Duodenal mucosa (tissue), 2 donors: ENCODE results near the gene PHAF1.

ENCODE experiments used
- H3K27ac ChIP-seq: one replicate; pipeline ENCODE4 v1.7.0; 2013; ENCODE audit warnings: low read depth, low read length
- H3K27me3 ChIP-seq, 2 donors: one replicate each; pipeline ENCODE4 v1.7.0; 2013; ENCODE audit warnings: low read length in 2 of 2, control low read depth in 1 of 2; ENCODE audit not compliant: insufficient read depth in 2 of 2, control insufficient read depth in 1 of 2
- H3K36me3 ChIP-seq, 2 donors: one replicate each; pipeline ENCODE4 v1.7.0; 2013; ENCODE audit warnings: low read length in 2 of 2, control low read depth in 1 of 2; ENCODE audit not compliant: insufficient read depth in 2 of 2, control insufficient read depth in 1 of 2
- H3K4me1 ChIP-seq, 2 donors: one replicate each; pipeline ENCODE4 v1.7.0; 2013; ENCODE audit warnings: low read length in 2 of 2, control low read depth in 1 of 2; ENCODE audit not compliant: insufficient read depth in 2 of 2, control insufficient read depth in 1 of 2
- H3K4me3 ChIP-seq, 2 donors: one replicate each; pipeline ENCODE4 v1.7.0; 2013; ENCODE audit warnings: low read length in 2 of 2, low read depth in 1 of 2
- H3K9ac ChIP-seq, 2 donors: one replicate each; pipeline ENCODE4 v1.7.0; 2013; ENCODE audit warnings: low read length in 2 of 2, low read depth in 1 of 2
- H3K9me3 ChIP-seq, 2 donors: one replicate each; pipeline ENCODE4 v1.7.0; 2013; ENCODE audit warnings: low read length in 2 of 2, control low read depth in 1 of 2; ENCODE audit not compliant: control insufficient read depth in 1 of 2

Gene PHAF1

GRCh38 chr16:67162506-67163163, 52.9 kb downstream of the PHAF1 start:
- peaks cover 35 to 45% of the 10 kb centered on the region in 2 donors for H3K27me3 ChIP-seq
- H3K9ac ChIP-seq: peak overlapping the region in 1 of 2 donors; percentile 19
- H3K36me3 ChIP-seq: no peaks in the 10 kb centered on the region
- peaks cover 46 to 59% of the 10 kb centered on the region in 2 donors for H3K4me1 ChIP-seq
- H3K9me3 ChIP-seq: no peaks in the 10 kb centered on the region
- no peak overlapping the region for H3K27ac ChIP-seq
- H3K4me3 ChIP-seq: peak overlapping the region in 1 of 2 donors; percentile 65

GRCh38 chr16:67163164-67163998, 53.6 kb downstream of the PHAF1 start:
- Histone ChIP-seq H3K27me3 (peaks cover 35 to 45% of the 10 kb centered on the region in 2 donors), H3K9me3 (no peaks in the 10 kb centered on the region), H3K4me1 (peaks cover 39 to 52% of the 10 kb centered on the region in 2 donors), H3K36me3 (no peaks in the 10 kb centered on the region), H3K4me3 (peak overlapping the region; percentile 61 to 65), H3K9ac (no peak overlapping the region), H3K27ac (no peak overlapping the region)

- Histone ChIP-seq H3K36me3 (no peaks in the 10 kb centered on the region), H3K9me3 (no peaks in the 10 kb centered on the region), H3K27me3 (peaks cover 40 to 47% of the 10 kb centered on the region in 2 donors), H3K9ac (no peak overlapping the region), H3K27ac (no peak overlapping the region), H3K4me3 (peak overlapping the region; percentile 61 to 65), H3K4me1 (peaks cover 32 to 45% of the 10 kb centered on the region in 2 donors)
Observed at GRCh38 chr16:67163999-67164558, 54.3 kb downstream of the PHAF1 start.

GRCh38 chr16:67164599-67165061, 54.9 kb downstream of the PHAF1 start, which contains the start of gene HSF4:
Gene HSF4, plus strand, starts transcription at chr16:67164745. Its CDS starts 67 bp downstream, at chr16:67164812.
- Histone ChIP-seq H3K9me3 (no peaks in the 10 kb centered on the region), H3K27me3 (peaks cover 40 to 51% of the 10 kb centered on the region in 2 donors), H3K27ac (no peak within 1 kb of the TSS), H3K4me3 (peak within 1 kb of the TSS; percentile 61 to 65), H3K36me3 (no peaks in the 10 kb centered on the region), H3K9ac (peak within 1 kb of the TSS; percentile 8 to 25), H3K4me1 (peaks cover 36 to 48% of the 10 kb centered on the region in 2 donors)

GRCh38 chr16:67165121-67166078, 55.7 kb downstream of the PHAF1 start:
- Histone ChIP-seq H3K27me3 (peaks cover 40 to 55% of the 10 kb centered on the region in 2 donors), H3K36me3 (no peaks in the 10 kb centered on the region), H3K4me1 (peaks cover 41 to 54% of the 10 kb centered on the region in 2 donors), H3K4me3 (peak overlapping the region; percentile 29 to 43), H3K9me3 (no peaks in the 10 kb centered on the region), H3K27ac (no peak overlapping the region), H3K9ac (peak overlapping the region; percentile 8 to 25)

- Histone ChIP-seq H3K9me3 (no peaks in the 10 kb centered on the region), H3K27me3 (peaks cover 40 to 55% of the 10 kb centered on the region in 2 donors), H3K9ac (no peak overlapping the region), H3K4me1 (peaks cover 41 to 51% of the 10 kb centered on the region in 2 donors), H3K4me3 (no peak overlapping the region), H3K36me3 (no peaks in the 10 kb centered on the region), H3K27ac (no peak overlapping the region)
Observed at GRCh38 chr16:67166110-67166547, 56.4 kb downstream of the PHAF1 start.

GRCh38 chr16:67166598-67167168, 56.9 kb downstream of the PHAF1 start:
- H3K27ac ChIP-seq: no peak overlapping the region
- no peaks in the 10 kb centered on the region for H3K36me3 ChIP-seq
- no peak overlapping the region for H3K9ac ChIP-seq
- peaks cover 36 to 45% of the 10 kb centered on the region in 2 donors for H3K4me1 ChIP-seq
- H3K27me3 ChIP-seq: peaks cover 36 to 52% of the 10 kb centered on the region in 2 donors
- H3K9me3 ChIP-seq: no peaks in the 10 kb centered on the region
- H3K4me3 ChIP-seq: no peak overlapping the region

- Histone ChIP-seq H3K9ac (no peak overlapping the region), H3K4me3 (no peak overlapping the region), H3K27ac (no peak overlapping the region), H3K27me3 (peaks cover 33 to 43% of the 10 kb centered on the region in 2 donors), H3K4me1 (peaks cover 30 to 40% of the 10 kb centered on the region in 2 donors), H3K36me3 (no peaks in the 10 kb centered on the region), H3K9me3 (no peaks in the 10 kb centered on the region)
Observed at GRCh38 chr16:67167588-67167987, 57.8 kb downstream of the PHAF1 start.

- Histone ChIP-seq H3K27me3 (peaks cover 21 to 31% of the 10 kb centered on the region in 2 donors), H3K4me1 (peaks cover 23 to 36% of the 10 kb centered on the region in 2 donors)
Observed at GRCh38 chr16:67169011-67169451, 59.3 kb downstream of the PHAF1 start.

More at GRCh38 chr16:67169011-67169451, 59.3 kb downstream of the PHAF1 start:
- Histone ChIP-seq H3K9ac (peak overlapping the region in 1 of 2 donors; percentile 42), H3K36me3 (no peaks in the 10 kb centered on the region), H3K4me3 (no peak overlapping the region), H3K27ac (no peak overlapping the region), H3K9me3 (no peaks in the 10 kb centered on the region)
